SK-N-SH (cell line): ENCODE data around the gene TJAP1. TPM values are rescaled to one million over a fixed set of nuclear protein-coding genes. Genes with fewer than 3 reads are reported as not detected.

Source experiments
- CTCF ChIA-PET: fragments of 300-600, 350-600 bp; formaldehyde crosslinking; extraction: SDS; loops from one replicate; lab custom pipeline; 2021; lab: Yijun Ruan, JAX
- POLR2A ChIA-PET: fragments of 350-600 bp; sonication (Branson Sonifier 250); formaldehyde crosslinking; extraction: SDS; loops from one replicate; lab custom pipeline; 2020; ENCODE audit warnings: antibody characterized with exemption, inconsistent platforms; lab: Yijun Ruan, JAX
- DNase-seq: peaks from one replicate; pipeline ENCODE4 v3.0.0; 2012
- H2AFZ ChIP-seq: fragments of 200-600 bp; sonication (generic); 2 replicates; pipeline ENCODE4 v1.8.1; 2016; ENCODE audit warnings: antibody characterized with exemption, mild to moderate bottlenecking, low read depth
- H3F3A ChIP-seq: fragments of 200-600 bp; sonication (generic); replicated peaks from 2 replicates; pipeline ENCODE3; 2016; ENCODE audit warnings: antibody characterized with exemption, mild to moderate bottlenecking; ENCODE audit not compliant: insufficient read depth
- H3K27ac ChIP-seq, 2 experiments: fragments of 200-500 bp in 1 of 2; fragments of 200-600 bp in 1 of 2; sonication (Bioruptor generic) in 1 of 2; sonication (generic), shearing (Covaris generic) in 1 of 2; 2 replicates each; pipeline versions ENCODE4 v1.5.1 to v1.6.1; 2014 to 2016; ENCODE audit warnings: low read depth in 2 of 2, inconsistent platforms in 1 of 2, low read length in 1 of 2, mild to moderate bottlenecking in 1 of 2, mixed read lengths in 1 of 2
- H3K27me3 ChIP-seq: fragments of 200-600 bp; sonication (generic), shearing (Covaris generic); 2 replicates; pipeline ENCODE4 v1.6.1; 2016; ENCODE audit warnings: mixed run types; ENCODE audit not compliant: insufficient read depth
- H3K36me3 ChIP-seq, 2 experiments: fragments of 200-500 bp in 1 of 2; fragments of 200-600 bp in 1 of 2; sonication (Bioruptor generic) in 1 of 2; sonication (generic) in 1 of 2; replicated peaks in 1 of 2; 2 replicates each; pipeline versions ENCODE3 to v1.5.1; 2014 to 2016; ENCODE audit warnings: low read length in 1 of 2, mild to moderate bottlenecking in 1 of 2; ENCODE audit not compliant: insufficient read depth in 2 of 2, control insufficient read depth in 1 of 2
- H3K4me1 ChIP-seq, 2 experiments: fragments of 200-500 bp in 1 of 2; fragments of 200-600 bp in 1 of 2; sonication (Bioruptor generic) in 1 of 2; sonication (generic), shearing (Covaris generic) in 1 of 2; 2 replicates each; pipeline versions ENCODE4 v1.5.1 to v1.6.1; 2014 to 2016; ENCODE audit warnings: low read depth in 1 of 2, low read length in 1 of 2, mixed run types in 1 of 2; ENCODE audit not compliant: insufficient read depth in 2 of 2, control insufficient read depth in 1 of 2
- H3K4me2 ChIP-seq: fragments of 200-600 bp; sonication (generic), shearing (Covaris generic); 2 replicates; pipeline ENCODE4 v1.6.1; 2017; ENCODE audit warnings: mixed run types
- H3K4me3 ChIP-seq, 2 experiments: fragments of 200-500 bp in 1 of 2; fragments of 200-600 bp in 1 of 2; sonication (Bioruptor generic) in 1 of 2; sonication (generic), shearing (Covaris generic) in 1 of 2; 2 replicates each; pipeline versions ENCODE4 v1.5.1 to v1.8.1; 2014 to 2016; ENCODE audit warnings: low read depth in 2 of 2, inconsistent platforms in 1 of 2, low read length in 1 of 2, mild to moderate bottlenecking in 1 of 2, mixed read lengths in 1 of 2, moderate library complexity in 1 of 2
- H3K79me2 ChIP-seq: fragments of 200-600 bp; sonication (generic); 2 replicates; pipeline ENCODE4 v1.8.1; 2017; ENCODE audit warnings: mild to moderate bottlenecking; ENCODE audit not compliant: insufficient read depth
- H3K9ac ChIP-seq: fragments of 200-600 bp; sonication (generic); 2 replicates; pipeline ENCODE4 v1.6.1; 2017; ENCODE audit warnings: mixed run types
- H3K9me2 ChIP-seq: fragments of 200-600 bp; sonication (generic); 2 replicates; pipeline ENCODE4 v1.6.1; 2017; ENCODE audit warnings: mixed run types
- H3K9me3 ChIP-seq: fragments of 200-600 bp; sonication (generic); 2 replicates; pipeline ENCODE4 v1.6.1; 2017; ENCODE audit warnings: mixed run types, mild to moderate bottlenecking, moderate library complexity
- H4K20me1 ChIP-seq: fragments of 200-600 bp; sonication (generic); 2 replicates; pipeline ENCODE4 v1.6.1; 2017; ENCODE audit warnings: mild to moderate bottlenecking, mixed run types; ENCODE audit not compliant: insufficient read depth
- CHD2 ChIP-seq: fragments of 150-350 bp; IDR thresholded peaks from 2 replicates; pipeline ENCODE4 v1.6.1; 2018; ENCODE audit warnings: low read length; ENCODE audit not compliant: partially characterized antibody
- CTCF ChIP-seq: fragments of 200-600 bp; sonication (generic); IDR thresholded peaks from 2 replicates; pipeline ENCODE4 v1.6.1; 2017; ENCODE audit warnings: antibody characterized with exemption, mild to moderate bottlenecking, moderate library complexity
- ELF1 ChIP-seq: IDR thresholded peaks from 2 replicates; pipeline ENCODE4 v1.4.0; 2012
- EP300 ChIP-seq, 2 experiments: IDR thresholded peaks; 2 replicates each; pipeline versions ENCODE4 v1.4.0 to v1.6.1; 2012; ENCODE audit warnings: borderline replicate concordance in 1 of 2, low read depth in 1 of 2, low read length in 1 of 2
- EZH2phosphoT487 ChIP-seq: fragments of 200-600 bp; sonication (generic); IDR thresholded peaks from 2 replicates; pipeline ENCODE4 v1.6.1; 2017; ENCODE audit warnings: low read depth, mixed run types, mild to moderate bottlenecking, antibody characterized with exemption, moderate library complexity, borderline replicate concordance
- FOSL2 ChIP-seq: IDR thresholded peaks from 2 replicates; pipeline ENCODE4 v1.4.0; 2012; ENCODE audit warnings: low read depth, mild to moderate bottlenecking, moderate library complexity, borderline replicate concordance
- FOXM1 ChIP-seq: IDR thresholded peaks from 2 replicates; pipeline ENCODE4 v1.4.0; 2012; ENCODE audit warnings: low read depth, mild to moderate bottlenecking
- GATA2 ChIP-seq: sonication (generic); formaldehyde crosslinking; IDR thresholded peaks from 2 replicates; pipeline ENCODE4 v1.5.0; 2020; ENCODE audit warnings: mild to moderate bottlenecking, missing genetic modification reagents
- IRF3 ChIP-seq: fragments of 150-350 bp; IDR thresholded peaks from 2 replicates; pipeline ENCODE4 v1.6.1; 2016; ENCODE audit warnings: mild to moderate bottlenecking, low read depth, low read length
- MAX ChIP-seq: IDR thresholded peaks from 2 replicates; pipeline ENCODE4 v1.4.0; 2012; ENCODE audit warnings: low read depth
- MEF2A ChIP-seq: IDR thresholded peaks from 2 replicates; pipeline ENCODE4 v1.4.0; 2012; ENCODE audit warnings: low read depth, borderline replicate concordance
- MXI1 ChIP-seq: IDR thresholded peaks from 2 replicates; pipeline ENCODE4 v1.6.1; 2012; ENCODE audit warnings: mild to moderate bottlenecking, low read depth, low read length, improper control_type of control experiment
- NFIC ChIP-seq: IDR thresholded peaks from 2 replicates; pipeline ENCODE4 v1.4.0; 2012; ENCODE audit warnings: borderline replicate concordance
- RAD21 ChIP-seq: IDR thresholded peaks from 2 replicates; pipeline ENCODE4 v1.6.1; 2012; ENCODE audit warnings: mild to moderate bottlenecking, low read length
- REST ChIP-seq: IDR thresholded peaks from 2 replicates; pipeline ENCODE4 v1.6.1; 2012; ENCODE audit warnings: mild to moderate bottlenecking, low read depth, low read length, moderate library complexity
- RFX5 ChIP-seq: IDR thresholded peaks from 2 replicates; pipeline ENCODE4 v1.6.1; 2012; ENCODE audit warnings: mild to moderate bottlenecking, improper control_type of control experiment, low read length
- RXRA ChIP-seq: IDR thresholded peaks from 2 replicates; pipeline ENCODE4 v1.4.0; 2012; ENCODE audit warnings: low read depth, mild to moderate bottlenecking, borderline replicate concordance
- SIN3A ChIP-seq: IDR thresholded peaks from 2 replicates; pipeline ENCODE4 v1.6.1; 2012; ENCODE audit warnings: low read depth, mild to moderate bottlenecking, low read length, moderate library complexity, borderline replicate concordance
- YY1 ChIP-seq: IDR thresholded peaks from 2 replicates; pipeline ENCODE4 v1.4.0; 2012; ENCODE audit warnings: low read depth, mild to moderate bottlenecking
- ZBTB33 ChIP-seq: IDR thresholded peaks from 2 replicates; pipeline ENCODE4 v1.4.0; 2012; ENCODE audit warnings: low read depth, borderline replicate concordance
- WGBS: methylation state at CpG from one replicate; pipeline ENCODE4 v1.1.6; 2017; ENCODE audit warnings: low lambda C conversion rate; 5-methylcytosine and 5-hydroxymethylcytosine counted together
- polyA plus RNA-seq, 3 experiments: library from polyadenylated mRNA; depleted of rRNA; stranded (reverse); fragments of >200 nt; gene quantifications; 2 replicates each; pipeline ENCODE4 v1.2.3, GENCODE V29; 2012

TJAP1 gene
- polyA plus RNA-seq, 1 of the 3 experiments (the other 2 are of a cell fraction), result 39.5 TPM

- DNase-seq, result no peak
- Histone ChIP-seq H4K20me1 (peaks cover 35% of the 10 kb centered on the region; the same call in 1 of the 2 replicates), H2AFZ (no peak overlapping the region), H3K36me3 (no peaks in the 10 kb centered on the region), H3K9me3 (no peaks in the 10 kb centered on the region), H3K4me2 (no peak overlapping the region), H3K4me1 (peaks cover 24 to 27% of the 10 kb centered on the region in 2 experiments), H3K27ac (no peak overlapping the region; a peak in 1 of 4 replicates), H3F3A (no peaks in the 10 kb centered on the region), H3K27me3 (no peaks in the 10 kb centered on the region), H3K79me2 (peaks cover 43% of the 10 kb centered on the region), H3K9ac (no peak overlapping the region), H3K4me3 (no peak overlapping the region), H3K9me2 (no peaks in the 10 kb centered on the region)
- POLR2A ChIA-PET, result interaction anchor here (1.7 to 2.0 kb wide), 2 partner anchors 34 to 46 kb away, joined by 5 read pairs; no protein-coding TSS in a partner anchor
- 94% methylated on average over 4 of the region's 6 CpGs for WGBS
- TF ChIP-seq FOSL2, result no peak
- no peak for TF ChIP-seq CHD2
- TF ChIP-seq RAD21, result no peak
- TF ChIP-seq GATA2 (CRISPR knock-in tag), result no peak
- no peak for TF ChIP-seq MXI1
- no peak for TF ChIP-seq EP300 (IDR thresholded peaks at IDR 0.05; ENCODE audit: borderline replicate concordance in 1 of 2, low read depth in 1 of 2, low read length in 1 of 2)
- TF ChIP-seq NFIC, result no peak
- no peak for TF ChIP-seq RXRA
- TF ChIP-seq SIN3A, result no peak
- no peak for TF ChIP-seq IRF3
- no peak for TF ChIP-seq RFX5
- TF ChIP-seq YY1, result no peak
- no peak for TF ChIP-seq EZH2phosphoT487
- TF ChIP-seq CTCF, result no peak
- no peak for TF ChIP-seq MEF2A
- no peak for TF ChIP-seq ZBTB33
- no peak for TF ChIP-seq MAX
- TF ChIP-seq ELF1, result no peak
- no peak for TF ChIP-seq FOXM1
- no peak for TF ChIP-seq REST
- CTCF ChIA-PET, result interaction anchor here (1.4 to 22.4 kb wide), 4 partner anchors 16 to 104 kb away, joined by 4 to 382 read pairs (median 108); partner anchors contain the start of genes DLK2 and LRRC73
Observed at GRCh38 chr6:43490523-43490939, 13.2 kb downstream of the TJAP1 start.
